Caco-2 (cell line): ENCODE results near the gene TBC1D24. TPM values are rescaled to one million over a fixed set of nuclear protein-coding genes. Genes with fewer than 3 reads are reported as not detected.
A peak's percentile ranks its signal among the peaks of the same experiment; 100 is the strongest.

Experiments
- BruUV-seq: library from RNA; stranded (reverse); fragments of 400-500 nt; replicated peaks from 2 replicates; lab custom pipeline; 2021; lab: Mats Ljungman, UMichigan
- CTCF ChIA-PET: fragments of 300-600 bp; sonication (Branson Sonifier 250); formaldehyde crosslinking; loops from one replicate; lab custom pipeline; 2022; ENCODE audit warnings: antibody characterized with exemption; lab: Charles Lee
- POLR2A ChIA-PET: fragments of 300-600 bp; sonication (Branson Sonifier 250); formaldehyde crosslinking; loops from one replicate; lab custom pipeline; 2022; ENCODE audit warnings: antibody characterized with exemption; lab: Charles Lee
- DNase-seq, 2 experiments: peaks; one replicate each; pipeline versions ENCODE4 v3.0.0 to v3.0.0-alpha.2; 2020 to 2022
- H3K27me3 ChIP-seq: replicated peaks from 2 replicates; pipeline ENCODE4 v1.6.0; 2011; ENCODE audit warnings: low read length; ENCODE audit not compliant: control insufficient read depth, insufficient read depth
- H3K36me3 ChIP-seq: 2 replicates; pipeline ENCODE4 v1.5.1; 2011; ENCODE audit warnings: low read length; ENCODE audit not compliant: control insufficient read depth, insufficient read depth
- H3K4me1 ChIP-seq: fragments of 250-450 bp; sonication (Bioruptor Pico); 2 replicates; pipeline ENCODE4 v1.5.1; 2020; ENCODE audit warnings: mild to moderate bottlenecking
- H3K4me3 ChIP-seq: 2 replicates; pipeline ENCODE4 v1.5.1; 2011; ENCODE audit warnings: low read depth, mild to moderate bottlenecking, control low read depth, low read length
- H3K9me3 ChIP-seq: fragments of 250-450 bp; sonication (Bioruptor Pico); 2 replicates; pipeline ENCODE4 v1.5.1; 2020; ENCODE audit warnings: mild to moderate bottlenecking, moderate library complexity
- H3K27ac Mint-ChIP-seq: one replicate; pipeline ENCODE4 v1.8.0; 2022; ENCODE audit warnings: mixed read lengths; ENCODE audit not compliant: unreplicated experiment
- H3K27me3 Mint-ChIP-seq: one replicate; pipeline ENCODE4 v1.8.0; 2022; ENCODE audit warnings: mixed read lengths; ENCODE audit not compliant: insufficient read depth, unreplicated experiment
- H3K36me3 Mint-ChIP-seq: one replicate; pipeline ENCODE4 v1.8.0; 2022; ENCODE audit warnings: mild to moderate bottlenecking, mixed read lengths; ENCODE audit not compliant: insufficient read depth, unreplicated experiment
- H3K4me1 Mint-ChIP-seq: one replicate; pipeline ENCODE4 v1.8.0; 2022; ENCODE audit warnings: low read depth, mixed read lengths; ENCODE audit not compliant: unreplicated experiment
- H3K4me3 Mint-ChIP-seq: one replicate; pipeline ENCODE4 v1.8.0; 2022; ENCODE audit warnings: mild to moderate bottlenecking, moderate library complexity, mixed read lengths; ENCODE audit not compliant: unreplicated experiment
- H3K9me3 Mint-ChIP-seq: one replicate; pipeline ENCODE4 v1.8.0; 2022; ENCODE audit warnings: mixed read lengths; ENCODE audit not compliant: unreplicated experiment
- CTCF ChIP-seq, 2 experiments: fragments of 200-600 bp in 1 of 2; IDR thresholded peaks; 1 replicate in 1 of 2; 2 replicates in 1 of 2; pipeline versions ENCODE4 v1.5.1 to v1.8.0; 2011 to 2022; ENCODE audit warnings: antibody characterized with exemption in 1 of 2, control low read depth in 1 of 2, inconsistent platforms in 1 of 2, low read depth in 1 of 2, low read length in 1 of 2, mild to moderate bottlenecking in 1 of 2, moderate library complexity in 1 of 2; ENCODE audit not compliant: insufficient read depth in 1 of 2, severe bottlenecking in 1 of 2, unreplicated experiment in 1 of 2
- intact Hi-C: fragments of 100-400 bp; cut with micrococcal nuclease; formaldehyde crosslinking; loops from one replicate; pipeline ENCODE4 v1.10.0; 2022; ENCODE audit not compliant: unreplicated experiment
- total RNA-seq: library from RNA; stranded (reverse); gene quantifications from 2 replicates; pipeline ENCODE4 v1.2.3, GENCODE V29; 2022

TBC1D24 gene
- total RNA-seq, 1 experiment from 2014 or later = 20.8 TPM

DNA sequence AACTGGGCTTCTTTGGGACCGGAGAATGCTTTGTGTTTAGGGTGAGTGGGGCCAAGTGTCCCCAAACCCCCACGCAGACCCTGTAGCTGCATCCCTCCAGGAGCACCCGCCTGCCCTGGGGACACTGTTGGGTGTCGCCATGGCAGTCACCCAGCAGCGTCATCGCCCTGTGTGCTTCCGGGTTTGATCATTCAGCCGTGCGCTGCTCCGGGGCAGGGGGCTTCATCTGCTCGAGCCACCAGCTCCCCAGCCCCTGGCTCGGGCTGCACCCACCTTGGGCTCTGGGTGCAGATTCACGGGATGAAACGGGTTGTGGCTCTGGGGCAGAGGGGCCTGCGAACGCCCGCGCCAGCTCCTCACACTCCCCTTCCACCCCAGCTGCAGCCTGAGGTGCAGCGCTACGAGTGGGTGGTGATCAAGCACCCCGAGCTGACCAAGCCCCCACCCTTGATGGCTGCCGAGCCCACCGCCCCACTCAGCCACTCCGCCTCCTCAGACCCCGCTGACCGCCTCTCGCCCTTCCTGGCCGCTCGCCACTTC lies 25.0 kb downstream of the TBC1D24 start:
- no peak for TF ChIP-seq CTCF (IDR thresholded peaks at IDR 0.05; ENCODE audit: insufficient read depth in 1 of 2, low read depth in 1 of 2, low read length in 1 of 2, severe bottlenecking in 1 of 2, unreplicated experiment in 1 of 2)
- H3K36me3 ChIP-seq = no peaks in the 10 kb centered on the region
- no peak overlapping the region for H3K4me3 ChIP-seq
- no TSS peak for BruUV-seq
- Mint-ChIP-seq H3K9me3 (no peaks in the 10 kb centered on the region), H3K27ac (no peak overlapping the region), H3K4me3 (no peak overlapping the region), H3K4me1 (peaks cover 6% of the 10 kb centered on the region), H3K36me3 (peaks cover 10% of the 10 kb centered on the region), H3K27me3 (no peaks in the 10 kb centered on the region)
- 0 out of 2 replicates have a peak, but pooled peaks cover 8% of the 10 kb centered on the region for H3K4me1 ChIP-seq
- H3K9me3 ChIP-seq = no peaks in the 10 kb centered on the region
- no peaks in the 10 kb centered on the region for H3K27me3 ChIP-seq
- ChIA-PET CTCF (interaction anchor here (1.9 kb wide), 1 partner anchor 306 kb away, joined by 11 read pairs; no protein-coding TSS in a partner anchor), POLR2A (no interaction called here)
- no peak for DNase-seq
- intact Hi-C loops = loop anchor here (2.0 to 10.0 kb wide), 4 partner anchors 25 to 305 kb away; partner anchors contain the start of genes ABCA3 and TBC1D24

DNA sequence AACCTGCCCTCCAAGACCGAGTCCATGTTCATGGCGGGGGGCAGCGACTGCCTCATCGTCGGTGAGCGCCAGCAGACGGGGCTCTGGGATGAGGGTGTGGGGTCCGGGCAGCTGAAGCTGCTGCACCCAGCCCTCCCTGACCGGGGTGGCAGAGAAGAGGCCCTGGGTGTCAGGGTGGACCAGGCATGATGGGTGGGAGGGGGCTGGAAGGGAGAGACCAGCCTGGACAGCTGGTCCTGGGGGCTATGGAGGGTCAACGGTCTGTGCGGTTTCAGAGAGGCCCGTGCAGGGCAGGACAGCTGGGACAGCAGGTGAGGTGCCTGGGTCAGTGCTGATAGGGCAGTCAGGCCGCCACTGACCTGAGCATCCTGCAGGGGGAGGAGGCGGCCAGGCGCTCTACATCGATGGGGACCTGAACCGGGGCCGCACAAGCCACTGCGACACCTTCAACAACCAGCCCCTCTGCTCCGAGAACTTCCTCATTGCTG lies 25.5 kb downstream of the TBC1D24 start:
- H3K4me3 Mint-ChIP-seq = no peak overlapping the region
- intact Hi-C loops = loop anchor here (2.0 to 10.0 kb wide), 4 partner anchors 26 to 306 kb away; partner anchors contain the start of genes ABCA3 and TBC1D24
- ChIA-PET POLR2A (no interaction called here), CTCF (interaction anchor here (0.6 to 1.9 kb wide), 7 partner anchors 20 to 345 kb away, joined by 3 to 14 read pairs (median 6); partner anchors contain the start of genes AMDHD2, TBC1D24, TEDC2 and TRAF7)
- H3K36me3 Mint-ChIP-seq = peaks cover 10% of the 10 kb centered on the region
- no peak for DNase-seq
- Histone ChIP-seq H3K27me3 (no peaks in the 10 kb centered on the region), H3K4me3 (no peak overlapping the region), H3K4me1 (0 out of 2 replicates have a peak, but pooled peaks cover 8% of the 10 kb centered on the region), H3K36me3 (no peaks in the 10 kb centered on the region), H3K9me3 (no peaks in the 10 kb centered on the region)
- H3K4me1 Mint-ChIP-seq = peaks cover 6% of the 10 kb centered on the region
- no TSS peak for BruUV-seq
- H3K27ac Mint-ChIP-seq = no peak overlapping the region
- no peaks in the 10 kb centered on the region for H3K27me3 Mint-ChIP-seq
- TF ChIP-seq CTCF (IDR thresholded peaks at IDR 0.05; ENCODE audit: insufficient read depth in 1 of 2, low read depth in 1 of 2, low read length in 1 of 2, severe bottlenecking in 1 of 2, unreplicated experiment in 1 of 2) = no peak
- H3K9me3 Mint-ChIP-seq = no peaks in the 10 kb centered on the region

- Histone ChIP-seq H3K4me3 (no peak overlapping the region), H3K27me3 (no peaks in the 10 kb centered on the region), H3K4me1 (0 out of 2 replicates have a peak, but pooled peaks cover 8% of the 10 kb centered on the region), H3K9me3 (no peaks in the 10 kb centered on the region), H3K36me3 (no peaks in the 10 kb centered on the region)
- DNase-seq = peak; percentile 74 to 87
- Mint-ChIP-seq H3K36me3 (peaks cover 10% of the 10 kb centered on the region), H3K27ac (no peak overlapping the region), H3K4me3 (no peak overlapping the region), H3K27me3 (no peaks in the 10 kb centered on the region), H3K4me1 (peaks cover 6% of the 10 kb centered on the region), H3K9me3 (no peaks in the 10 kb centered on the region)
- BruUV-seq = no TSS peak
- ChIA-PET POLR2A (interaction anchor here (0.5 kb wide), 1 partner anchor 33 kb away, joined by 3 read pairs; no protein-coding TSS in a partner anchor), CTCF (interaction anchor here (0.6 to 1.9 kb wide), 12 partner anchors 11 to 346 kb away, joined by 3 to 14 read pairs (median 5); partner anchors contain the start of genes AMDHD2, TBC1D24, TEDC2 and TRAF7)
- TF ChIP-seq CTCF (IDR thresholded peaks at IDR 0.05; ENCODE audit: insufficient read depth in 1 of 2, low read depth in 1 of 2, low read length in 1 of 2, severe bottlenecking in 1 of 2, unreplicated experiment in 1 of 2) = peak; percentile 91 to 93
- intact Hi-C loops = loop anchor here (2.0 to 10.0 kb wide), 4 partner anchors 26 to 306 kb away; partner anchors contain the start of genes ABCA3 and TBC1D24
Measured at GRCh38 chr16:2500918-2501750, 26.2 kb downstream of the TBC1D24 start.
